Measurements from ENCODE around the gene PPP1R14C. TPM values are rescaled to one million over a fixed set of nuclear protein-coding genes. Genes with fewer than 3 reads are reported as not detected.

The PPP1R14C gene
- total and polyA plus RNA-seq, 2 donors (not counting 1 experiment from before 2014, with no cell fraction given), result 0.17 TPM; not detected in 1

- DNase-seq (ENCODE audit: low read depth in 2 of 2), result no peak
- H2AFZ ChIP-seq (ENCODE audit: low read length), result no peak overlapping the region
- no peak for TF ChIP-seq EZH2 (IDR thresholded peaks at IDR 0.05; ENCODE audit: low read length, missing control alignments)
- H3K9ac ChIP-seq (ENCODE audit: insufficient read depth, low read length), result no peak overlapping the region
- H3K9me3 ChIP-seq (ENCODE audit: control insufficient read depth, insufficient read depth, low read depth, low read length), result no peaks in the 10 kb centered on the region
- H4K20me1 ChIP-seq (ENCODE audit: control insufficient read depth, extremely low read depth, insufficient read depth, low read length), result no peaks in the 10 kb centered on the region
- no peaks in the 10 kb centered on the region for H3K27me3 ChIP-seq (ENCODE audit: control insufficient read depth, insufficient read depth, low read length)
- H3K4me1 ChIP-seq (ENCODE audit: control insufficient read depth, extremely low read depth, insufficient read depth, low read length), result no peaks in the 10 kb centered on the region
- no peak overlapping the region for H3K27ac ChIP-seq (ENCODE audit: insufficient read depth, low read length)
- H3K36me3 ChIP-seq (ENCODE audit: control insufficient read depth, insufficient read depth, low read length), result no peaks in the 10 kb centered on the region
- H3K79me2 ChIP-seq (ENCODE audit: control insufficient read depth, insufficient read depth, low read length), result no peaks in the 10 kb centered on the region
- no peak overlapping the region for H3K4me2 ChIP-seq (ENCODE audit: extremely low read depth, insufficient read depth, low read length)
- no peak overlapping the region for H3K4me3 ChIP-seq (replicated peaks in 1 of 4; ENCODE audit: control extremely low read depth in 1 of 4, insufficient read depth in 1 of 4, low read depth in 3 of 4, low read length in 4 of 4)
Measured at GRCh38 chr6:150159757-150160156, 16.9 kb downstream of the PPP1R14C start.

DNA sequence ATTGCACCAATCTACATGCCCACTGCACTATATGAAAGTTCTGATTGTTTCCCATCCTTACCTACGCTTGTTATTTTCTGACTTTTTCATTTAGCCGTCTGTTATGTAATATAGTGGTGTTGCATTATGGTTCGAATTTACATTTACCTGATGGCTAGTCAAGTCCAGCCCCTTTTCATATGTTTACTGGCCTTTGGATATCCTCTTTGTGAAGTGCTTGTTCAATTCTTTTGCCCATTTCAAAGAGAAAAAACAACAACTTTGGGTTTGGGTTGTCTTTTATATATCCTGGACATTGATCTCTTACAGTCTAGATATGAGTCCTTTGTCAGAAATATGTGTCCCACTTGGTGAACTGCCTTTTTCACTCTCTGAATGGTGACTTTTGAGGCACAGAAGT is 21.1 kb downstream of the PPP1R14C start:
- no peaks in the 10 kb centered on the region for H3K36me3 ChIP-seq (ENCODE audit: control insufficient read depth, insufficient read depth, low read length)
- H3K79me2 ChIP-seq (ENCODE audit: control insufficient read depth, insufficient read depth, low read length), result no peaks in the 10 kb centered on the region
- no peaks in the 10 kb centered on the region for H3K9me3 ChIP-seq (ENCODE audit: control insufficient read depth, insufficient read depth, low read depth, low read length)
- H3K4me3 ChIP-seq (replicated peaks in 1 of 4; ENCODE audit: control extremely low read depth in 1 of 4, insufficient read depth in 1 of 4, low read depth in 3 of 4, low read length in 4 of 4), result no peak overlapping the region
- no peaks in the 10 kb centered on the region for H3K4me1 ChIP-seq (ENCODE audit: control insufficient read depth, extremely low read depth, insufficient read depth, low read length)
- TF ChIP-seq CTCF (conservative IDR thresholded peaks at IDR 0.05 in 1 of 2, IDR thresholded peaks at IDR 0.05 in 1 of 2; ENCODE audit: low read depth in 1 of 2, low read length in 2 of 2) (no peak), EZH2 (IDR thresholded peaks at IDR 0.05; ENCODE audit: low read length, missing control alignments) (no peak)
- H3K9ac ChIP-seq (ENCODE audit: insufficient read depth, low read length), result no peak overlapping the region
- no peak overlapping the region for H3K27ac ChIP-seq (ENCODE audit: insufficient read depth, low read length)
- DNase-seq (ENCODE audit: low read depth in 2 of 2), result no peak
- no peak overlapping the region for H3K4me2 ChIP-seq (ENCODE audit: extremely low read depth, insufficient read depth, low read length)
- no peak overlapping the region for H2AFZ ChIP-seq (ENCODE audit: low read length)
- no peaks in the 10 kb centered on the region for H3K27me3 ChIP-seq (ENCODE audit: control insufficient read depth, insufficient read depth, low read length)
- no peaks in the 10 kb centered on the region for H4K20me1 ChIP-seq (ENCODE audit: control insufficient read depth, extremely low read depth, insufficient read depth, low read length)

GRCh38 chr6:150165020-150165702 is 22.3 kb downstream of the PPP1R14C start:
- H3K9ac ChIP-seq (ENCODE audit: insufficient read depth, low read length), result no peak overlapping the region
- no peaks in the 10 kb centered on the region for H3K79me2 ChIP-seq (ENCODE audit: control insufficient read depth, insufficient read depth, low read length)
- no peaks in the 10 kb centered on the region for H4K20me1 ChIP-seq (ENCODE audit: control insufficient read depth, extremely low read depth, insufficient read depth, low read length)
- H3K9me3 ChIP-seq (ENCODE audit: control insufficient read depth, insufficient read depth, low read depth, low read length), result no peaks in the 10 kb centered on the region
- peaks cover 2% of the 10 kb centered on the region for H3K4me1 ChIP-seq (ENCODE audit: control insufficient read depth, extremely low read depth, insufficient read depth, low read length)
- no peak overlapping the region for H3K27ac ChIP-seq (ENCODE audit: insufficient read depth, low read length)
- no peaks in the 10 kb centered on the region for H3K36me3 ChIP-seq (ENCODE audit: control insufficient read depth, insufficient read depth, low read length)
- DNase-seq (ENCODE audit: low read depth in 2 of 2), result no peak
- no peaks in the 10 kb centered on the region for H3K27me3 ChIP-seq (ENCODE audit: control insufficient read depth, insufficient read depth, low read length)
- no peak overlapping the region for H2AFZ ChIP-seq (ENCODE audit: low read length)
- no peak for TF ChIP-seq CTCF (conservative IDR thresholded peaks at IDR 0.05 in 1 of 2, IDR thresholded peaks at IDR 0.05 in 1 of 2; ENCODE audit: low read depth in 1 of 2, low read length in 2 of 2)
- no peak for TF ChIP-seq EZH2 (IDR thresholded peaks at IDR 0.05; ENCODE audit: low read length, missing control alignments)
- no peak overlapping the region for H3K4me2 ChIP-seq (ENCODE audit: extremely low read depth, insufficient read depth, low read length)
- no peak overlapping the region for H3K4me3 ChIP-seq (replicated peaks in 1 of 4; ENCODE audit: control extremely low read depth in 1 of 4, insufficient read depth in 1 of 4, low read depth in 3 of 4, low read length in 4 of 4)

Measured in fibroblast of lung (primary cell).